Endometrial microvascular endothelial cells (primary cell): ENCODE measurements around the gene MTFMT. TPM values are rescaled to one million over a fixed set of nuclear protein-coding genes. Genes with fewer than 3 reads are reported as not detected.

Experiments
- in situ Hi-C: cut with HindIII; loops from 2 replicates; pipeline ENCODE4 v1.10.0; 2017; ENCODE audit warnings: low sequenced_read_pairs, low pct_unique_long_range_greater_than_20kb; ENCODE audit errors: inconsistent ontology term
- total RNA-seq: library from RNA; depleted of rRNA; stranded (reverse); fragments of >200 nt; gene quantifications from one replicate; pipeline ENCODE4 v1.2.3, GENCODE V29; 2015; ENCODE audit errors: inconsistent ontology term

The MTFMT gene
- total RNA-seq, 1 donor from 2014 or later: 28.9 TPM

GRCh38 chr15:65062726-65063125 is 33.3 kb upstream of the MTFMT start:
- in situ Hi-C loops: no loop called here

- in situ Hi-C loops: no loop called here
These were observed 32.6 kb upstream of the MTFMT start for GRCh38 chr15:65062061-65062460.

GRCh38 chr15:65060641-65061397 is 31.4 kb upstream of the MTFMT start:
- in situ Hi-C loops: no loop called here

- in situ Hi-C loops: no loop called here
These were observed 30.6 kb upstream of the MTFMT start for GRCh38 chr15:65059931-65060596.

- in situ Hi-C loops: no loop called here
These were observed 29.9 kb upstream of the MTFMT start for GRCh38 chr15:65059369-65059750.

GRCh38 chr15:65058394-65059368 is 29.2 kb upstream of the MTFMT start:
- in situ Hi-C loops: no loop called here

- in situ Hi-C loops: no loop called here
These were observed 28.1 kb upstream of the MTFMT start for GRCh38 chr15:65057549-65057940.

- in situ Hi-C loops: no loop called here
These were observed 27.6 kb upstream of the MTFMT start for GRCh38 chr15:65056868-65057548.

GRCh38 chr15:65056106-65056505 is 26.7 kb upstream of the MTFMT start:
- in situ Hi-C loops: no loop called here

GRCh38 chr15:65055201-65055870 is 25.9 kb upstream of the MTFMT start:
- in situ Hi-C loops: no loop called here

GRCh38 chr15:65054333-65055200 is 25.1 kb upstream of the MTFMT start:
- in situ Hi-C loops: no loop called here

- in situ Hi-C loops: no loop called here
These were observed 23.5 kb upstream of the MTFMT start for GRCh38 chr15:65052956-65053355.

- in situ Hi-C loops: no loop called here
These were observed 21.8 kb upstream of the MTFMT start for GRCh38 chr15:65051266-65051665.

- in situ Hi-C loops: no loop called here
These were observed 20.8 kb upstream of the MTFMT start for GRCh38 chr15:65050270-65050669.

GRCh38 chr15:65049418-65049840 is 20.0 kb upstream of the MTFMT start:
- in situ Hi-C loops: no loop called here

- in situ Hi-C loops: no loop called here
These were observed 18.8 kb upstream of the MTFMT start for GRCh38 chr15:65048241-65048640.

- in situ Hi-C loops: no loop called here
These were observed 15.5 kb upstream of the MTFMT start, which contains the start of gene SLC51B for GRCh38 chr15:65044724-65045481. SLC51B (plus strand) TSS chr15:65045387; CDS start chr15:65050005, 4,618 bp downstream.
